ENCODE measurements around the gene GIT2. TPM values are rescaled to one million over a fixed set of nuclear protein-coding genes. Genes with fewer than 3 reads are reported as not detected.

The GIT2 gene
- total RNA-seq, 1 experiment from 2014 or later = 36.7 TPM

DNA sequence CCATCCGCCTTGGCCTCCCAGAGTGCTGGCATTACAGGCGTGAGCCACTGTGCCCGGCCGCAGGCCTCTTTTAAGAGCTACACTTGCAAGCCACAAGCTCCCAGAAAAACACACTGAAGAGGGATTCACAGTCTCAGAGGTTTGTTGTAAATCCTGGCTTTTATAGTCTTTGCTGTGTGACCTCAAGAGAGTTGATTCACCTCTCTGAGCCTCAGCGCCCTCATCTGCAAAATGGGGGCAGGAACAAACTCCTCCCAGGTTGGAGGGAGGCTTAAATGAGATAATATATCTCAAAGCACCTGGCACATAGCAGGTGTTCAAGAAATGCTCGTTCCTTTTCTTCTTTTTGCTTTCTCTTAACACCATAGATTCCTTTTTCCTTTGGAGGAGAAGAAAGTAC lies 100.0 kb downstream of the GIT2 start:
- no peak overlapping the region for H2AFZ ChIP-seq
- no peak overlapping the region for H3K4me2 ChIP-seq
- H3K36me3 ChIP-seq (ENCODE audit: low read depth) = no peaks in the 10 kb centered on the region
- H4K20me1 ChIP-seq (ENCODE audit: insufficient read depth) = no peaks in the 10 kb centered on the region
- no peak overlapping the region for H3K4me3 ChIP-seq
- peaks cover 9% of the 10 kb centered on the region for H3K4me1 ChIP-seq (replicated peaks; ENCODE audit: insufficient read depth)
- no peaks in the 10 kb centered on the region for H3K9me3 ChIP-seq (ENCODE audit: insufficient read depth, low read depth)
- BruUV-seq (replicated peaks) = no TSS peak
- intact Hi-C loops (cut with micrococcal nuclease; ENCODE audit: unreplicated experiment) = no loop called here
- no peak for DNase-seq
- peaks cover 10% of the 10 kb centered on the region for H3K79me2 ChIP-seq (ENCODE audit: low read depth)
- no peak overlapping the region for H3K27ac ChIP-seq
- ChIA-PET POLR2A (ENCODE audit: unreplicated experiment) (no interaction called here), CTCF (interaction anchor here (0.5 kb wide), 1 partner anchor 14 kb away, joined by 4 read pairs; no protein-coding TSS in a partner anchor)
- no peaks in the 10 kb centered on the region for H3F3A ChIP-seq (ENCODE audit: insufficient read depth, low read depth)
- no peaks in the 10 kb centered on the region for H3K27me3 ChIP-seq (ENCODE audit: insufficient read depth, low read depth)
- TF ChIP-seq EZH2 (IDR thresholded peaks at IDR 0.05; ENCODE audit: low read depth) = no peak
- TF ChIP-seq, protein P1, sequence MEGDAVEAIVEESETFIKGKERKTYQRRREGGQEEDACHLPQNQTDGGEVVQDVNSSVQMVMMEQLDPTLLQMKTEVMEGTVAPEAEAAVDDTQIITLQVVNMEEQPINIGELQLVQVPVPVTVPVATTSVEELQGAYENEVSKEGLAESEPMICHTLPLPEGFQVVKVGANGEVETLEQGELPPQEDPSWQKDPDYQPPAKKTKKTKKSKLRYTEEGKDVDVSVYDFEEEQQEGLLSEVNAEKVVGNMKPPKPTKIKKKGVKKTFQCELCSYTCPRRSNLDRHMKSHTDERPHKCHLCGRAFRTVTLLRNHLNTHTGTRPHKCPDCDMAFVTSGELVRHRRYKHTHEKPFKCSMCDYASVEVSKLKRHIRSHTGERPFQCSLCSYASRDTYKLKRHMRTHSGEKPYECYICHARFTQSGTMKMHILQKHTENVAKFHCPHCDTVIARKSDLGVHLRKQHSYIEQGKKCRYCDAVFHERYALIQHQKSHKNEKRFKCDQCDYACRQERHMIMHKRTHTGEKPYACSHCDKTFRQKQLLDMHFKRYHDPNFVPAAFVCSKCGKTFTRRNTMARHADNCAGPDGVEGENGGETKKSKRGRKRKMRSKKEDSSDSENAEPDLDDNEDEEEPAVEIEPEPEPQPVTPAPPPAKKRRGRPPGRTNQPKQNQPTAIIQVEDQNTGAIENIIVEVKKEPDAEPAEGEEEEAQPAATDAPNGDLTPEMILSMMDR (conservative IDR thresholded peaks at IDR 0.05) = no peak
- no peaks in the 10 kb centered on the region for H3K9me2 ChIP-seq (ENCODE audit: insufficient read depth)

DNA sequence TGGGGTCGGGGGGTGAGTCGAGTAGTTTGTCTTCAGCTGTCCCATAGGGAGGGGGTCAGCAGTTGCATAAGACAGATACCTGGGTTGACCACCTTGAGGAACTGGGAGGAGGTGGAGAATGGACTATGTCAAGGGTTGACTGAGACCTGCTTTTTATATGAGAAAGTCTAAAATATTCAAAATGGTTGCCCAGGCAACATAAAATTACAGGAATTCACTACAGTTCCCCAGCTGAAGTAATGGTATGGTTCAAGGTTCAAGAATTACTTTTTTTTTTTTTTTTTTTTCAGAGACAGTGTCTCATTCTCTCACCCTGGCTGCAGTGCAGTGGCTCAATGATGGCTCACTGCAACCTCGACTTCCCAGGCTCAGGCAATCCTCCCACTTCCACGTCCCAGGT lies 101.2 kb downstream of the GIT2 start:
- no peak overlapping the region for H3K27ac ChIP-seq
- peaks cover 8% of the 10 kb centered on the region for H3K4me1 ChIP-seq (replicated peaks; ENCODE audit: insufficient read depth)
- intact Hi-C loops (cut with micrococcal nuclease; ENCODE audit: unreplicated experiment) = no loop called here
- TF ChIP-seq, protein P1 (conservative IDR thresholded peaks at IDR 0.05) = no peak
- TF ChIP-seq EZH2 (IDR thresholded peaks at IDR 0.05; ENCODE audit: low read depth) = no peak
- no peaks in the 10 kb centered on the region for H3F3A ChIP-seq (ENCODE audit: insufficient read depth, low read depth)
- ChIA-PET CTCF (interaction anchor here (0.6 kb wide), 1 partner anchor 31 kb away, joined by 4 read pairs; no protein-coding TSS in a partner anchor), POLR2A (ENCODE audit: unreplicated experiment) (no interaction called here)
- H2AFZ ChIP-seq = no peak overlapping the region
- H3K4me3 ChIP-seq = no peak overlapping the region
- H3K36me3 ChIP-seq (ENCODE audit: low read depth) = no peaks in the 10 kb centered on the region
- no TSS peak for BruUV-seq (replicated peaks)
- DNase-seq = no peak
- H3K4me2 ChIP-seq = no peak overlapping the region
- no peaks in the 10 kb centered on the region for H3K27me3 ChIP-seq (ENCODE audit: insufficient read depth, low read depth)
- H4K20me1 ChIP-seq (ENCODE audit: insufficient read depth) = no peaks in the 10 kb centered on the region
- no peaks in the 10 kb centered on the region for H3K79me2 ChIP-seq (ENCODE audit: low read depth)
- H3K9me2 ChIP-seq (ENCODE audit: insufficient read depth) = no peaks in the 10 kb centered on the region
- no peaks in the 10 kb centered on the region for H3K9me3 ChIP-seq (ENCODE audit: insufficient read depth, low read depth)

DNA sequence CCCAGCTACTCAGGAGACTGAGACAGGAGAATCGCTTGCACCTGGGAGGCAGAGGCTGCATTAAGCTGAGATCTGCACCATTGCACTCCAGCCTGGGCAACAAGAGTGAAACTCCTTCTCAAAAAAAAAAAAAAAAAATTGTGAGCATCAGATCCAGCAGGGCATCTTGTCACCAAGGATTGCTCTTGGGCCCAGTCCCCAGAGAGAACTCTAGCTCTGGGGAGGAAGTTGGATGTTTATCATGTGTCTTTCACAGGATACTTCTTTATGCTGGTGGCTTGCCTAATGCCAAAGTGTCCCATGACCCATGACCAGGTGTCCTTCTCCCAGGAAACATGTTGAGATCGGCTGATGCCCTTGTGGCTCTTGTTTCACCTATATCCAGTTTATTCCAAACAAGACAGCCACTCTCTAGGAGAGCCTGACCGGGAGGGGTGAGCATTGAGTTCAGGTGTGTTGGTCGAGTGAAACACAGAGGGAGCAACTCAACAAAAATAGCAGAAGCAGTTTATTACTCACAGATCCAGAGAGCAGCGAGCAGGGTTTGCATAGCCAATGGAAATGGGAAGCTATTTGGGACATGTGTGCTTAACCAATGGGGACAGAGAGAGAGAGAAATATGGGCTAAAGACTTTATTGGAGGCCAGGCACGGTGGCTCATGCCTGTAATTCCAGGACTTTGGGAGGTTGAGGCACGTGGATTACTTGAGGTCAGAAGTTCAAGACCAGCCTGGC lies 102.7 kb downstream of the GIT2 start:
- no peaks in the 10 kb centered on the region for H3K9me3 ChIP-seq (ENCODE audit: insufficient read depth, low read depth)
- CTCF ChIA-PET = no interaction called here
- no peak overlapping the region for H3K4me2 ChIP-seq
- H3K4me1 ChIP-seq (replicated peaks; ENCODE audit: insufficient read depth) = peaks cover 16% of the 10 kb centered on the region
- no peaks in the 10 kb centered on the region for H3K36me3 ChIP-seq (ENCODE audit: low read depth)
- H2AFZ ChIP-seq = no peak overlapping the region
- DNase-seq = no peak
- no peak overlapping the region for H3K4me3 ChIP-seq
- no peak overlapping the region for H3K27ac ChIP-seq
- no TSS peak for BruUV-seq (replicated peaks)
- H3K27me3 ChIP-seq (ENCODE audit: insufficient read depth, low read depth) = no peaks in the 10 kb centered on the region
- no peak for TF ChIP-seq EZH2 (IDR thresholded peaks at IDR 0.05; ENCODE audit: low read depth)
- TF ChIP-seq, protein P1 (conservative IDR thresholded peaks at IDR 0.05) = no peak
- no peaks in the 10 kb centered on the region for H4K20me1 ChIP-seq (ENCODE audit: insufficient read depth)
- POLR2A ChIA-PET (ENCODE audit: unreplicated experiment) = no interaction called here
- H3K79me2 ChIP-seq (ENCODE audit: low read depth) = no peaks in the 10 kb centered on the region
- peaks cover 14% of the 10 kb centered on the region; the same call in 1 of the 2 replicates for H3F3A ChIP-seq (ENCODE audit: insufficient read depth, low read depth)
- intact Hi-C loops (cut with micrococcal nuclease; ENCODE audit: unreplicated experiment) = no loop called here
- H3K9me2 ChIP-seq (ENCODE audit: insufficient read depth) = no peaks in the 10 kb centered on the region
